Myocyte (in vitro differentiated cells): ENCODE measurements around the gene SERPINA4. TPM values are rescaled to one million over a fixed set of nuclear protein-coding genes. Genes with fewer than 3 reads are reported as not detected.
"Not testable (repeated sequence)": the region's sequence is repeated elsewhere in the genome, so short reads cannot be mapped to it uniquely, and the experiment has no call there.

Experiments
- DNase-seq: peaks from one replicate; pipeline ENCODE4 v3.0.0-alpha.2; 2012; ENCODE audit warnings: low read depth
- total RNA-seq: library from RNA; depleted of rRNA; stranded (reverse); fragments of >200 nt; gene quantifications from 2 replicates; pipeline ENCODE4 v1.2.3, GENCODE V29; 2014

The SERPINA4 gene
- total RNA-seq, 1 donor from 2014 or later: not detected

- DNase-seq: no peak
Observed at GRCh38 chr14:94591871-94592270, 30.6 kb downstream of the SERPINA4 start.

GRCh38 chr14:94592457-94592856 lies 31.2 kb downstream of the SERPINA4 start:
- no peak for DNase-seq

GRCh38 chr14:94593376-94593748 lies 32.1 kb downstream of the SERPINA4 start:
- DNase-seq: peak; percentile 22

- DNase-seq: no peak
Observed at GRCh38 chr14:94593749-94594431, 32.6 kb downstream of the SERPINA4 start.

- no peak for DNase-seq
Observed at GRCh38 chr14:94594441-94594840, 33.2 kb downstream of the SERPINA4 start.

GRCh38 chr14:94595912-94596311 lies 34.7 kb downstream of the SERPINA4 start:
- DNase-seq: no peak

- DNase-seq: no peak
Observed at GRCh38 chr14:94596361-94596760, 35.1 kb downstream of the SERPINA4 start.

GRCh38 chr14:94597788-94598187 lies 36.5 kb downstream of the SERPINA4 start:
- DNase-seq: no peak

- no peak for DNase-seq
Observed at GRCh38 chr14:94598506-94598815, 37.2 kb downstream of the SERPINA4 start.

GRCh38 chr14:94598816-94599655 lies 37.8 kb downstream of the SERPINA4 start:
- DNase-seq: peak; percentile 47

- no peak for DNase-seq
Observed at GRCh38 chr14:94599656-94600004, 38.4 kb downstream of the SERPINA4 start.

GRCh38 chr14:94600148-94600545 lies 38.9 kb downstream of the SERPINA4 start:
- no peak for DNase-seq

- peak; percentile 75 for DNase-seq
Observed at GRCh38 chr14:94601884-94602391, 40.7 kb downstream of the SERPINA4 start.

- no peak for DNase-seq
Observed at GRCh38 chr14:94602722-94603121, 41.5 kb downstream of the SERPINA4 start.

- DNase-seq: no peak
Observed at GRCh38 chr14:94605361-94605760, 44.1 kb downstream of the SERPINA4 start.

- DNase-seq: not testable (repeated sequence)
Observed at GRCh38 chr14:94608966-94609365, 47.7 kb downstream of the SERPINA4 start.

GRCh38 chr14:94611179-94611578 lies 49.9 kb downstream of the SERPINA4 start:
- DNase-seq: no peak

GRCh38 chr14:94612174-94612573 lies 50.9 kb downstream of the SERPINA4 start, which contains the start of gene SERPINA3:
SERPINA3 (plus strand) TSS chr14:94612391; CDS start chr14:94614442, 2,051 bp downstream.
- DNase-seq: no peak

- no peak for DNase-seq
Observed at GRCh38 chr14:94612580-94613554, 51.6 kb downstream of the SERPINA4 start.

- DNase-seq: no peak
Observed at GRCh38 chr14:94613720-94614644, 52.7 kb downstream of the SERPINA4 start.
